Lower leg skin (tissue), 4 donors: ENCODE measurements around the gene VSIG2. TPM values are rescaled to one million over a fixed set of nuclear protein-coding genes. Genes with fewer than 3 reads are reported as not detected.

ENCODE experiments used
- DNase-seq, 2 donors: peaks; one replicate each; pipeline ENCODE4 v3.0.0-alpha.2; 2019; ENCODE audit warnings: low spot score in 2 of 2
- H3K4me3 ChIP-seq: fragments of 200-600 bp; sonication (generic); 2 replicates; pipeline ENCODE4 v1.5.1; 2017; ENCODE audit warnings: mild to moderate bottlenecking, low read depth; ENCODE audit not compliant: poor library complexity, severe bottlenecking
- POLR2A ChIP-seq, 2 donors: fragments of 450-650 bp; IDR thresholded peaks; one replicate each; pipeline ENCODE4 v1.6.1; 2016 to 2017; ENCODE audit warnings: antibody characterized with exemption in 2 of 2, mild to moderate bottlenecking in 1 of 2, moderate library complexity in 1 of 2
- WGBS, 2 donors: methylation state at CpG; one replicate each; pipeline ENCODE4 v1.1.5; 2018; 5-methylcytosine and 5-hydroxymethylcytosine counted together
- intact Hi-C: fragments of 100-400 bp; cut with DNase I; formaldehyde crosslinking; loops from one replicate; pipeline ENCODE4 v1.15.0; 2023; ENCODE audit warnings: low total_unique reads
- total RNA-seq, 4 donors: library from RNA; depleted of rRNA; stranded (reverse); fragments of >200 nt; gene quantifications; one replicate each; pipeline ENCODE4 v1.1.0, GENCODE V29; 2016
- TF ChIP-seq, protein P1 (sequence below), 3 donors: fragments of 450-650 bp; IDR thresholded peaks; one replicate each; pipeline ENCODE4 v1.5.1; 2016; ENCODE audit warnings: antibody characterized with exemption in 3 of 3, mild to moderate bottlenecking in 3 of 3, moderate library complexity in 2 of 3

Gene VSIG2
- total RNA-seq: 1 to 10 TPM in 1 of 4 donors, under 1 TPM in 3; 0.30 to 2.3 (median 0.55) TPM

- DNase-seq: no peak
- intact Hi-C loops: no loop called here
- TF ChIP-seq POLR2A (IDR thresholded peaks at IDR 0.05): no peak
- TF ChIP-seq, protein P1, sequence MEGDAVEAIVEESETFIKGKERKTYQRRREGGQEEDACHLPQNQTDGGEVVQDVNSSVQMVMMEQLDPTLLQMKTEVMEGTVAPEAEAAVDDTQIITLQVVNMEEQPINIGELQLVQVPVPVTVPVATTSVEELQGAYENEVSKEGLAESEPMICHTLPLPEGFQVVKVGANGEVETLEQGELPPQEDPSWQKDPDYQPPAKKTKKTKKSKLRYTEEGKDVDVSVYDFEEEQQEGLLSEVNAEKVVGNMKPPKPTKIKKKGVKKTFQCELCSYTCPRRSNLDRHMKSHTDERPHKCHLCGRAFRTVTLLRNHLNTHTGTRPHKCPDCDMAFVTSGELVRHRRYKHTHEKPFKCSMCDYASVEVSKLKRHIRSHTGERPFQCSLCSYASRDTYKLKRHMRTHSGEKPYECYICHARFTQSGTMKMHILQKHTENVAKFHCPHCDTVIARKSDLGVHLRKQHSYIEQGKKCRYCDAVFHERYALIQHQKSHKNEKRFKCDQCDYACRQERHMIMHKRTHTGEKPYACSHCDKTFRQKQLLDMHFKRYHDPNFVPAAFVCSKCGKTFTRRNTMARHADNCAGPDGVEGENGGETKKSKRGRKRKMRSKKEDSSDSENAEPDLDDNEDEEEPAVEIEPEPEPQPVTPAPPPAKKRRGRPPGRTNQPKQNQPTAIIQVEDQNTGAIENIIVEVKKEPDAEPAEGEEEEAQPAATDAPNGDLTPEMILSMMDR (IDR thresholded peaks at IDR 0.05): no peak
- H3K4me3 ChIP-seq: no peak within 1 kb of the TSS
- WGBS, 2 donors: 40 to 46% methylated on average over 31 to 42 of the region's 42 CpGs
These were observed at the start of gene VSIG2 for GRCh38 chr11:124751741-124752470. VSIG2 (minus strand) TSS chr11:124752255; CDS start chr11:124752137, 118 bp downstream.

GRCh38 chr11:124801014-124801413, 49.0 kb upstream of the VSIG2 start:
- peak overlapping the region; percentile 98 for H3K4me3 ChIP-seq
- DNase-seq: no peak
- TF ChIP-seq POLR2A (IDR thresholded peaks at IDR 0.05): no peak
- TF ChIP-seq, protein P1 (IDR thresholded peaks at IDR 0.05): no peak
- 2 to 6% methylated on average over 8 of the region's 8 CpGs for WGBS, 2 donors
- intact Hi-C loops: no loop called here

DNA sequence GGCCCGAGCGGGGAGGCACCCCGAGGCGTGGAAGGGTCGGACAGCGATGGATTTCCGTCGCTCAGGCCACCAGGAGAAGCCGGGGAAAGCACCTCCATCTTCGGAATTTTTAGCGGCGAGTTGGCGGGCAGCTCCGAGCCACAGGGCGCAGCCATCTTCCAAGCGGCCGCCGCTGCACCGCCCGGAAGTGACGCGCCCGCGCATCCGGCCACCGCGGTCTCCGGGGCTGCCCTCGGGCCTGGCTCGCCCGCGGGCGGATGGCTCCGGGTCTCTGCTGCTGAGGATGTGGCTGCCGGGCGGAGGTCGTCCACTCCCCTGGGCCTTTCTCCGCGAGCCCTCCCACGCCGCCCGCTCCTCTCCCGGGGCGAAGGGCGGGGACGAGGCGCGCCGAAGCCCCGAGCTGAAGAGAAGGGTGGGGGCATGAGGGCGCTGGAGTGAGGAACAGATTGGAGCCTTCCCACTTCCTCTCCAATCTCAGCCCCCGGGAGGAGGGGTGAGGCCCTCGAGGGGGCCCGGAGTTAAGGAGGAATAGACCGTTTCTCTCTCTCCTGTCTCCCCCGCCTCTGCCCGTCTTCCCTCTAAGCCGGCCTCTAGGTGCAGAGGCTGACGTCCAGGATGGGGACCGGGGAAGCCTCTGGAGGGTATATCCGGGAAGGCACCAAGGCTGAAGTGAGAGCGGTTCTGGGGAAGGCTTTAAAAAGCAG, 48.3 kb upstream of the VSIG2 start, which contains the start of gene MSANTD2:
TSS of gene MSANTD2 (minus strand) at position 181 of the 704 bp plus-strand sequence. CDS start at position 155, 26 bp downstream.
- intact Hi-C loops: no loop called here
- peak in 1 of 2 donors; percentile 7 for TF ChIP-seq POLR2A (IDR thresholded peaks at IDR 0.05)
- TF ChIP-seq, protein P1 (IDR thresholded peaks at IDR 0.05): no peak
- H3K4me3 ChIP-seq: peak within 1 kb of the TSS; percentile 98
- 0 to 1% methylated on average over 27 to 57 of the region's 62 CpGs for WGBS, 2 donors
- peak; percentile 55 to 95 for DNase-seq

DNA sequence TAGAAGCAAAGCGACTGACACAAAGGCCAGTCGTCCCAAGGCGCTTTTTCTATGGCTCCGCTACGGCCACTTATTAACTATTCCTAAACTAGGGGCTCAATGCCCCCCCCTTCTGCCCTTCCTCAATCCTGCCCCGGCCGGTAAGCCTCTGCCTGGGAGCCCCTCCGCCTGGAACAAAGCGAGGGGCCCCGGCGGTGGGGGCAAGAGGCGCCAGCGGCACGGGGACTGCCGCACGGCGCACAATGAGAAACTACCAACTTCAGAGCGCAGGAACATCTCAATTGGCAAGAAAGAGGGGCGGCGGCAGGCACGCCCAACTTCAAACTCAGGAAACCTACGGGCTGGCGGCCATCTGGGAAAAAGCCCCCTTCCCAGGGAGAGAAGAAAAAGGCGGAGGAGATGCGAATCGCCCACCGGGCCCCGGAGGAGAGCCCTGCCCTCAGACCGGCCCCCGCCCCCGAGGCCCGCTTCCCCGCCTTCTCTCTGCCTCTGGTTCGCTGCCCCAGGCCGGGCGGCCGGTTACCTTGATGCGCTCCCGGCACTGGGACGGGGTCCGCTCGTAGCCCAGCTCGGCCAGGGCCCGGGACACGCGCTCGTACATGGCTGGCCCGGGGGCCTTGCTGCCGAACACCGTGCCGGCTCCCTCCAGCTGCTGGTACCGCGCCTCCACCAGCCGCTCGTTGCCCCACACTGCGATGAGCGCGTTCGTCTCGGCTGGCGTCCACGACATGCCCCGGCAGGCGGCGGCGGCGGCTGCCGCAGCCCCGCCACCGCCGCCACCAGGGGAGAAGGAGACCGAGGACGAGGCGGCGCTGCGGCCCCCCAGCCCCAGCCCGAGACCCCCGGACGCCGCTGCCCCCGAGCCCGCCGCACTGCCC, 47.5 kb upstream of the VSIG2 start:
- DNase-seq: peak; percentile 17 to 87
- WGBS, 2 donors: 0 to 1% methylated on average over 45 to 54 of the region's 83 CpGs
- intact Hi-C loops: no loop called here
- peak overlapping the region; percentile 98 for H3K4me3 ChIP-seq
- TF ChIP-seq, protein P1 (IDR thresholded peaks at IDR 0.05): no peak
- TF ChIP-seq POLR2A (IDR thresholded peaks at IDR 0.05): no peak

DNA sequence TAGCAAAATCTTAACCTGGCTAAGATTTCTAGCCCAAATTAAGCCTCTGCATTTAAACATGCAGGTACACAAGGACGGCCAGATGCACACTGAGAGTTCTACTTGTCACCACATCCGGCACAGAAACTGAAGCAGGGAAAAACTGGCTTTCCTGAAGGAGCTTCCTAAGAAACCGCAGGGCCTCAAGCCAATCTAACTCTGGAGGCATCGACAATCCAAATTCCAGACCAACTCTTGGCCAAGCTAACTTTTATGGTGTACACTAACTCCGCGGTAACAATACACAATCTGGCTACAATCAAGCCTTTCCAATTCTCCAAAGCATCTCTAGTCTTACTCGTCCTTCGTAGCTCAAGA, 46.9 kb upstream of the VSIG2 start:
- TF ChIP-seq, protein P1 (IDR thresholded peaks at IDR 0.05): no peak
- no peak for TF ChIP-seq POLR2A (IDR thresholded peaks at IDR 0.05)
- WGBS, 2 donors: 1 to 3% methylated on average over 8 of the region's 8 CpGs
- intact Hi-C loops: no loop called here
- DNase-seq: no peak
- peak overlapping the region; percentile 98 for H3K4me3 ChIP-seq
